ENCODE measurements around the gene EFS. TPM values are rescaled to one million over a fixed set of nuclear protein-coding genes. Genes with fewer than 3 reads are reported as not detected.

EFS gene
- total RNA-seq, 1 donor from 2014 or later: 69.6 TPM

GRCh38 chr14:23346693-23347405, 18.1 kb downstream of the EFS start:
- H3K27me3 Mint-ChIP-seq: peaks cover 11% of the 10 kb centered on the region
- H3K27ac Mint-ChIP-seq: peak overlapping the region; percentile 58
- H3K9me3 Mint-ChIP-seq (ENCODE audit: low read depth): peaks cover 11% of the 10 kb centered on the region
- DNase-seq (ENCODE audit: low spot score, unreplicated experiment): no peak
- no peak overlapping the region for H3K4me3 Mint-ChIP-seq (ENCODE audit: low read depth)
- peaks cover 8% of the 10 kb centered on the region for H3K36me3 Mint-ChIP-seq (ENCODE audit: insufficient read depth)
- no peak for TF ChIP-seq CTCF (IDR thresholded peaks at IDR 0.05; ENCODE audit: unreplicated experiment)
- peaks cover 15% of the 10 kb centered on the region for H3K4me1 Mint-ChIP-seq (ENCODE audit: low read depth)

DNA sequence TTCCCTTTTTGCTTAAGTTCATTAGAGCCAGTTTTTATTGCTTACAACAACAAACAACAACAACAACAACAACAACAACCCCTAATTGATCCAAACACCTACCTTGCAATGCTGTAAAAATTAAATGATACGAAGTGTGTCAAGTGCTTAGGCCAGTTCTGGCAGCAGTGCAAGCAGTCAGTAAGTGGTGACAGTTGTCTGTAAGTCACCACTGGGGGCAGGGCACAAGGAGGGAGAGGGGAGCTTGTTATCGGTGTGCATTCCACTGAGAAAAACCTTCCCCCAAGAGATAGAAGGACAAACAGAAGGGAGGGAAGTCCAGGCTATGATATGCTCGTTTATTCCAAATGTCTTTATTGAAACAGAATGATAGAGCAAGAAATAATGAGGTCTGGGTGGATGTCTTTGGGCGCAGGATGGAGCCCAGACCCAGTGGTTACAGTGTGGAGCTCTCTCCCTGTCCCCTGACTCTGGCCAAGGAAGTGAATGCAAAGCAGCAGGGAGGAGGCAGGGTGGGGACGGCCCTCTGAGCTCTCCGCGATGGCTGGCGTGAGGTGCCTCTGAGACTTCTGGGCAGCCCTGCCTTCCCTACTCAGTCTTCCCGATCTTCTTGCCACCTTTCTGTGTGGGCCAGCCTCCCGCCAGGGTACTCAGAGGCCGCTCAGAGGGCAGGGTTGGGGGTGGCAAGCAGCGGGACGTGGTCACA, 18.8 kb downstream of the EFS start:
- peaks cover 8% of the 10 kb centered on the region for H3K27me3 Mint-ChIP-seq
- TF ChIP-seq CTCF (IDR thresholded peaks at IDR 0.05; ENCODE audit: unreplicated experiment): peak; percentile 25
- no peak overlapping the region for H3K4me3 Mint-ChIP-seq (ENCODE audit: low read depth)
- peaks cover 6% of the 10 kb centered on the region for H3K36me3 Mint-ChIP-seq (ENCODE audit: insufficient read depth)
- peaks cover 13% of the 10 kb centered on the region for H3K4me1 Mint-ChIP-seq (ENCODE audit: low read depth)
- H3K27ac Mint-ChIP-seq: no peak overlapping the region
- DNase-seq (ENCODE audit: low spot score, unreplicated experiment): no peak
- H3K9me3 Mint-ChIP-seq (ENCODE audit: low read depth): peaks cover 9% of the 10 kb centered on the region

GRCh38 chr14:23344481-23344880, 20.5 kb downstream of the EFS start:
- Mint-ChIP-seq H3K27ac (no peak overlapping the region), H3K9me3 (ENCODE audit: low read depth) (peaks cover 4% of the 10 kb centered on the region), H3K36me3 (ENCODE audit: insufficient read depth) (no peaks in the 10 kb centered on the region), H3K27me3 (no peaks in the 10 kb centered on the region), H3K4me3 (ENCODE audit: low read depth) (no peak overlapping the region), H3K4me1 (ENCODE audit: low read depth) (peaks cover 8% of the 10 kb centered on the region)
- DNase-seq (ENCODE audit: low spot score, unreplicated experiment): no peak
- peak; percentile 13 for TF ChIP-seq CTCF (IDR thresholded peaks at IDR 0.05; ENCODE audit: unreplicated experiment)

- H3K27me3 Mint-ChIP-seq: no peaks in the 10 kb centered on the region
- H3K36me3 Mint-ChIP-seq (ENCODE audit: insufficient read depth): no peaks in the 10 kb centered on the region
- peaks cover 15% of the 10 kb centered on the region for H3K9me3 Mint-ChIP-seq (ENCODE audit: low read depth)
These were observed 25.3 kb downstream of the EFS start for GRCh38 chr14:23339506-23340268.

More at GRCh38 chr14:23339506-23340268, 25.3 kb downstream of the EFS start:
- TF ChIP-seq CTCF (IDR thresholded peaks at IDR 0.05; ENCODE audit: unreplicated experiment): no peak
- no peak overlapping the region for H3K27ac Mint-ChIP-seq
- H3K4me1 Mint-ChIP-seq (ENCODE audit: low read depth): no peaks in the 10 kb centered on the region
- DNase-seq (ENCODE audit: low spot score, unreplicated experiment): no peak
- no peak overlapping the region for H3K4me3 Mint-ChIP-seq (ENCODE audit: low read depth)
